Skeletal muscle satellite cell (primary cell): ENCODE data around the gene COQ8B. TPM values are rescaled to one million over a fixed set of nuclear protein-coding genes. Genes with fewer than 3 reads are reported as not detected.
"Not testable (repeated sequence)": the region's sequence is repeated elsewhere in the genome, so short reads cannot be mapped to it uniquely, and the experiment has no call there.

Experiments used
- H3K27me3 ChIP-seq: 2 replicates; pipeline ENCODE4 v1.7.0; 2013; ENCODE audit warnings: low read length; ENCODE audit not compliant: control insufficient read depth, insufficient read depth
- H3K36me3 ChIP-seq: 2 replicates; pipeline ENCODE4 v1.7.0; 2013; ENCODE audit warnings: mild to moderate bottlenecking, control low read depth, low read length; ENCODE audit not compliant: insufficient read depth
- H3K4me1 ChIP-seq: 2 replicates; pipeline ENCODE4 v1.7.0; 2013; ENCODE audit warnings: low read length; ENCODE audit not compliant: control insufficient read depth, insufficient read depth
- H3K4me2 ChIP-seq: 2 replicates; pipeline ENCODE4 v1.7.0; 2013; ENCODE audit warnings: mild to moderate bottlenecking, low read length
- H3K4me3 ChIP-seq: 2 replicates; pipeline ENCODE4 v1.7.0; 2013; ENCODE audit warnings: low read length
- H3K9ac ChIP-seq: 2 replicates; pipeline ENCODE4 v1.7.0; 2013; ENCODE audit warnings: mild to moderate bottlenecking, low read depth, low read length, moderate library complexity
- H3K9me3 ChIP-seq: replicated peaks from 2 replicates; pipeline ENCODE4 v1.7.0; 2013; ENCODE audit warnings: mild to moderate bottlenecking, control low read depth, low read length
- total RNA-seq: library from RNA; depleted of rRNA; stranded (reverse); fragments of >200 nt; gene quantifications from 2 replicates; pipeline ENCODE4 v1.2.3, GENCODE V29; 2012; rRNA removed

COQ8B gene
- 21.6 and 33.2 TPM in 2 replicates for total RNA-seq

DNA sequence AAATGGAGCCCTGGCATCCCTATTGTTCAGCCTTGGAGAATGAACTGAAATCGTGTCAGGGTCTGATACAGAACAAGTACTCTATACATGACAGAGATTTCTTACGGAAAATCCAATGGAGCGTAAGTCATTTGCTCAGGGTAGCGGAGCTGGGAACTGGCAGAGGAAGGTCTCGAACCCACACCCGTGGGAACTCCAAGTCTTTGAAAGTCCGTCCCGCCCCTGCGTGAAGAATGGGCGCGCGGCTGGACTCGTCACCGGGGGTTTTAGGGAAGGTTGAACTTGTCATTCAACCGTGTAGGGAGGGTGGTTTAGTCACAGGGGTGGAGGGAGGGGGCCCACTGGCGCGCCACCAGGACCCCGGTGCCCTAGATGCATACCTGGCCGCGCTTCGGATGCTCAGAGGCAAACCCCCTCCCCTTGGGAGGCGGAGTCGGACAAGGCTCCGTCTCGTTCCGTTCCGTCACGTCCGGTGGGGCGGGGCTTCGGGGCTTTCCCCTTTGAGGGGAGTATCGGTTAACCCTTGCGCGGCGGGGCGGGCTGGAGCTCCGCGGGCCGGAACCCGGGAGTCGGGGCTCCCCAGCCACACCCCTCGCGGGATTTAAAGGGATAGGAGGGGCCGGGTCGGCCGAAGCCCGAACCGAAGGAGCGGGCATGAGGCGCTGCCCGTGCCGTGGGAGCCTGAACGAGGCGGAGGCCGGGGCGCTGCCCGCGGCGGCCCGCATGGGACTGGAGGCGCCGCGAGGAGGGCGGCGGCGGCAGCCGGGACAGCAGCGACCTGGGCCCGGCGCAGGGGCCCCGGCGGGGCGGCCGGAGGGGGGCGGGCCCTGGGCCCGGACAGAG is at the start of gene COQ8B, which contains the start of gene ITPKC:
Gene COQ8B (minus strand): TSS at position 405 of the 843 bp plus-strand sequence. CDS start 2,254 bp downstream, outside the sequence.
Gene ITPKC (plus strand): TSS at position 631 of the 843 bp plus-strand sequence. CDS start 24 bp downstream, at position 655.
- H3K4me1 ChIP-seq = peaks cover 52% of the 10 kb centered on the region

DNA sequence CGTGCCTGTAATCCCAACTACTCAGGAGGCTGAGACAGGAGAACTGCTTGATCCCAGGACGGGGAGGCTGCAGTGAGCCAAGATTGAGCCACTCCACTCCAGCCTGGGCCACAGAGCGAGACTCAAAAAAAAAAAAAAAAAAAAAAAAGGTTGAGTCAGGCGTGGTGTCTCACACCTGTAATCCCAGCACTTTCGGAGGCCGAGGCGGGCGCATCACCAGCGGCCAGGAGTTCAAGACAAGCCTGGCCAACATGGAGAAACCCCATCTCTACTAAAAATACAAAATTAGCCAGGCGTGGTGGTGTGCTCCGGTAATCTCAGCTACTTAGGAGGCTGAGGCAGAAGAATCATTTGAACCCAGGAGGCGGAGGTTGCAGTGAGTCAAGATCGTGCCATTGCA is 49.7 kb upstream of the COQ8B start:
- H3K36me3 ChIP-seq = peaks cover 54% of the 10 kb centered on the region
- H3K27me3 ChIP-seq, H3K9me3 ChIP-seq, H3K4me3 ChIP-seq, H3K9ac ChIP-seq, H3K4me2 ChIP-seq, H3K4me1 ChIP-seq: not testable (repeated sequence)

More for the DNA sequence above, at the start of gene COQ8B, which contains the start of gene ITPKC:
- Histone ChIP-seq H3K9ac (peak within 1 kb of the TSS; percentile 87), H3K36me3 (peaks cover 4% of the 10 kb centered on the region), H3K27me3 (no peaks in the 10 kb centered on the region), H3K4me3 (peak within 1 kb of the TSS; percentile 83), H3K4me2 (peak within 1 kb of the TSS; percentile 77), H3K9me3 (no peaks in the 10 kb centered on the region)

DNA sequence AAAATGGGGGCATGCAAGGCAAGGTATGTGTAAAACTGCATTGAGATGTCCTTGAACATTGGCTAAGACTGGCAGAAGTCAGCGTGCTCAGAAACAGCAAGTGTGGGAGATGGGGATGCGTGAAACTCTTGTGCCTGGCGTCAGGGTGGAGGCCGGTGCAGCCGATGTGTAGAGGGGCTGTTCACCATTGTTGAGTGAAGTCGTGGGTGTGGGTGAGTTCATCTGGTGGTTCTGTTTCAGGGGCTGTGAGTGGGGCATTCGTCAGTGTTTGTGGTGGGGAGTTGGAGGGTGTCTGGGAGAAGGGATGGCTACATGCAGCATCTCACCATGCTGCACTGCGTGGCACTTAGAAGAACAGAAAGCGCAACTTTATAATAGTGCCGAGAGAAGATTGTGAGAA is 47.3 kb upstream of the COQ8B start:
- no peak overlapping the region for H3K4me3 ChIP-seq
- no peaks in the 10 kb centered on the region for H3K4me1 ChIP-seq
- H3K9me3 ChIP-seq = no peaks in the 10 kb centered on the region
- no peak overlapping the region for H3K4me2 ChIP-seq
- H3K36me3 ChIP-seq = peaks cover 78% of the 10 kb centered on the region
- no peak overlapping the region for H3K9ac ChIP-seq
- no peaks in the 10 kb centered on the region for H3K27me3 ChIP-seq

DNA sequence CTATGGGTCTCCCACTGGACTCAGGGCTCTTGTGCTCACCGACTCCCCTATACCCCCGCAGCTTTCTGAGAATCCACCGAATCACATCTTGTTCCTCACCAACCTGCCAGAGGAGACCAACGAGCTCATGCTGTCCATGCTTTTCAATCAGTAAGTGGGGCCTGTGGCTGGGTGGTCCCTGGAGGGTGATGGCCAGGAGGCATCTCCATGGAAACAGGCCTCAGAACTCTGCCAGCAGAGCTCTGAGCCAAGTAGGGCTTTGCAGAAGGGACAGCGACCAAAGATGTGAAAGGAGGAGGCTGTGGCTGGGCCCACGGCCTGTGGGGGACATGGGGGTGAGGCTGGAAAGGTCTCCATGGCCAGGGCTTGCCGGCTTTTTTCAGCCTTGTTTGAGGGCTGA is 46.8 kb upstream of the COQ8B start:
- Histone ChIP-seq H3K36me3 (peaks cover 79% of the 10 kb centered on the region), H3K4me1 (no peaks in the 10 kb centered on the region), H3K4me2 (no peak overlapping the region), H3K4me3 (no peak overlapping the region), H3K9ac (no peak overlapping the region), H3K9me3 (no peaks in the 10 kb centered on the region), H3K27me3 (no peaks in the 10 kb centered on the region)

DNA sequence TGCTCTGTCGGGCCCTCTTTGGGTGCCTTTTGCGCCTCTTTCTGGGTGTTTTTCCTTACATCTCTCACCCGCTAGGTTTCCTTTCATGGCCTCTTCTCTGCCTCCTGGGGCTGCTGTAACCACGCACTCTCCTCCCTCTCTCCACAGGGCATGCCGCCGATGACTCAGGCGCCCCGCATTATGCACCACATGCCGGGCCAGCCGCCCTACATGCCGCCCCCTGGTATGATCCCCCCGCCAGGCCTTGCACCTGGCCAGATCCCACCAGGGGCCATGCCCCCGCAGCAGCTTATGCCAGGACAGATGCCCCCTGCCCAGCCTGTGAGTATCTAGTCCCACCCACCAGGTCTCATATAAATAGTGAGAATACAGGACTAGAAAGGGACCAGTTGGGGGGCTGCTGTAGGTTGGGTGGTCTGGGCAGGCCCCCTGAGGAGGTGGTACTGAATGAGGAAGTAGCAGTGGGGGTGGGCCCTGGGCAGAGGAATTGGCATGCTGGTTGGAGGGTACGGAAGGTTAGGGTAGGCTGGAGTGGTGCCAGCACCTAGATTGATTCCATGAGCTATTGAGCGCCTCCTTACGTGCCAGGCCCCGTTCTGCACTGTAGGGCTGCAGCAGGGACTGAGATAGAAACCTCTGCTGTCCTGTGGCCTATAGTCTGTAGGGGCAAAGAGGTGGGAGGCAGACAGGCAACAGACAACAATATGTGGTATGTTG is 46.2 kb upstream of the COQ8B start:
- Histone ChIP-seq H3K9ac (no peak overlapping the region), H3K27me3 (no peaks in the 10 kb centered on the region), H3K9me3 (no peaks in the 10 kb centered on the region), H3K36me3 (peaks cover 84% of the 10 kb centered on the region), H3K4me2 (no peak overlapping the region), H3K4me1 (no peaks in the 10 kb centered on the region), H3K4me3 (no peak overlapping the region)

DNA sequence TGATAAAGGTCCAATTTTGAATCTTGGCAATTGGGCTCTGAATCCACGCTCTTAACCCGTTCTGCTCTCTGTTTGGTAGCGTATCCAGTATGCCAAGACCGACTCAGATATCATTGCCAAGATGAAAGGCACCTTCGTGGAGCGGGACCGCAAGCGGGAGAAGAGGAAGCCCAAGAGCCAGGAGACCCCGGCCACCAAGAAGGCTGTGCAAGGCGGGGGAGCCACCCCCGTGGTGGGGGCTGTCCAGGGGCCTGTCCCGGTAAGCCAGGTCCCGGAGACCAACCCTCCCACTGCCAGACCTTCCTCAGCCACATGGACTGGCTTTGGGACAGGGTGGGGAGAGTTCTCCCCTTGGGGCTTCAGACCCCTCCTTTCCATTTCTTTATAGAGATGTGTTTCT is 42.7 kb upstream of the COQ8B start:
- H3K4me1 ChIP-seq = peaks cover 5% of the 10 kb centered on the region
- H3K27me3 ChIP-seq = no peaks in the 10 kb centered on the region
- no peaks in the 10 kb centered on the region for H3K9me3 ChIP-seq
- no peak overlapping the region for H3K9ac ChIP-seq
- peaks cover 86% of the 10 kb centered on the region for H3K36me3 ChIP-seq
- H3K4me3 ChIP-seq = no peak overlapping the region
- H3K4me2 ChIP-seq = no peak overlapping the region

DNA sequence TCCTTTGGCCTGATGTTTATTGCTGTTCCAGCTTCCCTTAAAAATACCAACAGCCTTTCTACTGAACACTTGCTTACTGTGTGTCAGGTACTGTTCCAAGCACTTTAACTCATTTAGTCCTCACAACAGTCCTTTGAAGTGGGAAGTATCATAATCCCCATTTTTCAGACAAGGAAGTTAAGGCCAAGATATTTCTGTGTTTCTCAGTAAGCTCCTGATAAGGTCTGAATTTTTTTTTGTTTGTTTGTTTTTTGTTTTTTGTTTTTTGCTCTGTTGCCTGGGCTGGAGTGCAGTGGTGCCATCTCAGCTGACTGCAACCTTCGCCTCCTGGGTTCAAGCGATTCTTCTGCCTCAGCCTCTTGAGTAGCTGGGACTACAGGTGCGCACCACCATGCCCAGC is 41.8 kb upstream of the COQ8B start:
- Histone ChIP-seq H3K4me3 (no peak overlapping the region), H3K4me1 (peaks cover 9% of the 10 kb centered on the region), H3K4me2 (no peak overlapping the region), H3K36me3 (peaks cover 82% of the 10 kb centered on the region), H3K9ac (no peak overlapping the region), H3K9me3 (no peaks in the 10 kb centered on the region), H3K27me3 (no peaks in the 10 kb centered on the region)

DNA sequence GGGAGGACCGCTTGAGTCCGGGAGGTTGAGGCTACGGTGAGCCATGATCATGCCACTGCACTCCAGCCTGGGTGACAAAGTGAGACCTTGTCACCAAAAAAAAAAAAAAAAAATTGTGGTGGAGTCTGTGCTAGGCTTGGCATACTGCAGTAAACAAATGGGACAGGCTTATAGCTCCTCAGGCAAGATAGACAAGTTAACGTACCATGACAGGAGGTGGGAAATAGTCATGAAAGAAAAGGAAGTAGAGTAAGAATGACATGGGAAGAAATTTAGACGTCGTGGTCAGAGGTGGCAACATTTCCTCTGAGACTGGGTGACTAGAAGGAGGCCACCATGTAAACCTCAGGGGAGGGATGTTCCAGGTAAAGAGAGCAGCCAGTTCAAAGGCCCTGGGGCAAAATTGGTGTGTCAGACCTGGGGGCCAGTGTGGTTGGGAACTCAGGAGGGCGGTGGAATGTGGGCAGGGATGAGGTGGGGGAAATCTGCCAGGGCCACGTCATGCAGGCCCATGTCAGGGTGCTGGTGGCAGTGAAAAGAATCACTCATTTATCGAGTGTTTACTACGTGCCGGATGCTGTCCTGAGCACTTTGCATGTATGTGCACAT is 39.9 kb upstream of the COQ8B start:
- Histone ChIP-seq H3K36me3 (peaks cover 67% of the 10 kb centered on the region), H3K9ac (no peak overlapping the region), H3K4me1 (peaks cover 18% of the 10 kb centered on the region), H3K4me3 (no peak overlapping the region), H3K4me2 (no peak overlapping the region), H3K27me3 (no peaks in the 10 kb centered on the region), H3K9me3 (no peaks in the 10 kb centered on the region)

DNA sequence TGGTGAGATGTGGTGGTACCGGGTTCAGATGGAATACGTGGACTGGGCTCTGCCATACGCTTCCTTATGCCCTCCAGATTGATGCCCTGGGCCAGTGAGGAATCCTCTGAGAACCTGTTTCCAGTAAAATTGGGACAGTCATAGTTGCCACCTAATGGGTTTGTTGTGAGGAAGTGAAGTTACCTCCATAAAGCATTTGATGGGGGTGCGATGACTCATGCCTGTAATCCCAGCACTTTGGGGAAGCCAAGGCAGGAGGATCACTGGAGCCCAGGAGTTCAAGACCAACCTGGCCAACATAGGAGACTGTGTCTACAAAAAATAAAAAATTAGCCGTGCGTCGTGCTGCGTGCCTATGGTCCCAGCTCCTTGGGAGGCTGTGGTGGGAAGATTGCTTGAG is 39.1 kb upstream of the COQ8B start:
- Histone ChIP-seq H3K9ac (no peak overlapping the region), H3K27me3 (no peaks in the 10 kb centered on the region), H3K4me3 (no peak overlapping the region), H3K4me2 (no peak overlapping the region), H3K36me3 (peaks cover 59% of the 10 kb centered on the region), H3K4me1 (peaks cover 18% of the 10 kb centered on the region), H3K9me3 (no peaks in the 10 kb centered on the region)

DNA sequence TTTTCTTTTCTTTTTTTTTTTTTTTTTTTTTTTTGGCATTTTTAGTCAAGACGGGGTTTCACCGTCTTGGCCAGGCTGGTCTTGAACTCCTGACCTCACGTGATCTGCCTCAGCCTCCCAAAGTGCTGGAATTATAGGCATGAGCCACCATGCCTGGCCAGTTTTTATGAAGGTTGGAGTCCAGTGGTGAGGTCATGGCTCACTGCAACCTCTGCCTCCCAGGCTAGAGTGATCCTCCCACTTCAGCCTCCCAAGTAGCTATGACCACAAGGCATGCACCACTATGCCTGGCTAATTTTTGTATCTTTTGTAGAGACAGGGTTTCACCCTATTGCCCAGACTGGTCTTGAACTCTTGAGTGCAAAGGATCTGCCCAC is 38.5 kb upstream of the COQ8B start:
- H3K4me2 ChIP-seq = no peak overlapping the region
- H3K4me1 ChIP-seq = peaks cover 18% of the 10 kb centered on the region
- peaks cover 53% of the 10 kb centered on the region for H3K36me3 ChIP-seq
- no peaks in the 10 kb centered on the region for H3K27me3 ChIP-seq
- H3K4me3 ChIP-seq = no peak overlapping the region
- no peaks in the 10 kb centered on the region for H3K9me3 ChIP-seq
- H3K9ac ChIP-seq = no peak overlapping the region

DNA sequence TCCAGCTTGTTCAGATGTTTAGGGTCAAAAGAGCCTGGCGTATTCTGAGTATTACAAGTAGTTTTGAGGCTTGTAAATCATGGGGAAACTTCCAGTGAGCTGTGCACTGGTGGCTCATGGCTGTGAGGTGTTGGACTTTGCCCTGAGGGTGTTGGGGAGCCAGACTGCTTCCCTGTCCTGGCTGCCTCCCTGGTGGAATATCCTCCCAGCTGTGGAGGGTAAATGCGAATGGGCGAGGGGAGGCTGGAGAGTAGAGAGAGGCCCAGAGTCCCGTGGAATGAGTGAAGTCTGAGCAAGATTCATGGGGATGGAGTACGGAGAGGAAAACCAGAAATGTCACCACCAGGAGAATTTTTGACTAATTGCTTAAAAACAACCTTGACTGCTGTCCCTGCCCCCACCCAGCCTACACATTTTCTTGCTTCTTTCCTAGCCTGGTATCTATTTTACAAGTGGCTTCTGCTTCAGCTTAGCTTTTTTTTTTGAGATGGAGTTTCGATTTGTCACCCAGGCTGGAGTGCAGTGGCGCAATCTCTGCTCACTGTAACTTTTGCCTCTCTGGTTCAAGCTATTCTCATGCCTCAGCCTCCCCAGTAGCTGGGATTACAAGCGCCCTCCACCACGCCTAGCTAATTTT is 38.0 kb upstream of the COQ8B start:
- H3K9me3 ChIP-seq = no peaks in the 10 kb centered on the region
- peaks cover 48% of the 10 kb centered on the region for H3K36me3 ChIP-seq
- no peak overlapping the region for H3K4me3 ChIP-seq
- H3K9ac ChIP-seq = no peak overlapping the region
- peaks cover 23% of the 10 kb centered on the region for H3K4me1 ChIP-seq
- H3K4me2 ChIP-seq = peak overlapping the region; percentile 34
- H3K27me3 ChIP-seq = no peaks in the 10 kb centered on the region
